HG03103 (cell line): ENCODE data around the gene PTPN2.

Source experiments
- ATAC-seq: cut with Tn5 transposase; IDR thresholded peaks from one replicate; pipeline ENCODE4 v1.9.1; 2021; ENCODE audit warnings: low read depth; ENCODE audit not compliant: unreplicated experiment

The PTPN2 gene

DNA sequence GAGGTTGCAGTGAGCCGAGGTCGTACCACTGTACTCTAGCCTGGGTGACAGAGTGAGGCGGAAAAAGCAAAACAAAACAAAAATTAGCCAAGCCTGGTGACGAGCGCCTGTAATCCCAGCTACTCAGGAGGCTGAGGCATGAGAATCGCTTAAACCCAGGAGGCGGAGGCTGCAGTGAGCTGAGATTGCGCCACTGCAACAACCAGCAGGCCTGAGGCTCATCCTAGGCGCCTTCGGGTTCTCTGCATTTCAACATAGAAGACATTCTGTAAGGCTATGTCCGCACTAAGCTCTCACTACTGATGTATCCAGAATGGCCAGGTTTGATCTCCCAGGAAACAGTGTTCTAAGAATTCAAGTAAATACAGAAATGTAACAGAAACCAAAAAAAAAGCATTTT lies 23.5 kb downstream of the PTPN2 start:
- ATAC-seq, result no peak

GRCh38 chr18:12858991-12859390 lies 25.0 kb downstream of the PTPN2 start:
- ATAC-seq, result no peak

DNA sequence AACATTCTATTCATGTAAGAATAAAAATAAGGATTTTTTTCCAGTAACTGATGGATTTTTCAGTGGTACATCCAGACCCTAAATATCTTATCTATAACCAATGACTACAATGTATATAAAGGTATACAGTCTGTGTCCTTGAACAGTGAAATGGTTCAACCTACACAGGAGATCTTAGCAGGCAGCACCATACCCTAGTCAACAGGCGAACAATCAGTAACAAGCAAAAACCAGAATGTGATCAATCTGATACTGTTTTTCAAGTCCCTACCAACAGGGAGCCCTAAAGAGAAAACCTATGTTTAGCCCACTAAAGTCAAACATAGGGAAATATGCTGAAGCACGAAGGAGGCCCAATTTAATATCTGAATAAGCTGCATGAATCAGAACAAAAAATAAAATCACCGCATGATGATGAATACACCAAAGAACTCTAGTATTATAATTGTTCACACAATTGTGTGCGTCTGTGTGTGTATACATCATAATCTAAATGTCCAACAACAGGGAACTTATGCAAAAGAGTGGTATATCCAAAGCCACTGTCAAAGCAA lies 26.0 kb downstream of the PTPN2 start:
- no peak for ATAC-seq

- no peak for ATAC-seq
Measured at GRCh38 chr18:12857215-12857905, 26.7 kb downstream of the PTPN2 start.

GRCh38 chr18:12855916-12856315 lies 28.1 kb downstream of the PTPN2 start:
- no peak for ATAC-seq

GRCh38 chr18:12852566-12853315 lies 31.3 kb downstream of the PTPN2 start:
- ATAC-seq, result no peak

DNA sequence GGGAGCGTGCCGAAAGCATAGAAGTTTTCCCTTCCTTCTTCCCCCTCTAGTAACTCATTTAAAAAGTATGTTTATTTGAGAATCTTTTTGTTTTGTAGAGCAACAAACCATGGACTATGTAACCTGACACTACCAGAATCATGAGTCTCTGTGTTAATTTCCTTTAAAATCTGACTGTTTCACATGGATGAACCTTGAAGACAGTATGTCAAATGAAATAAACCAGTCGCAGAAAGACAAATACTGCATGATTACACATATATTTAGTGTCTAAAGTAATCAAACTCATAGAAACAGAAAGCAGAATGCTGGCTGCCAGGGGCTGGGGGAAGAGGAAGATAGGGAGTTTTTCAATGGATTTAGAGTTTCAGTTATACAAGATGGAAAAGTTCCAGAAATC lies 32.3 kb downstream of the PTPN2 start:
- ATAC-seq, result no peak

GRCh38 chr18:12849548-12849947 lies 34.5 kb downstream of the PTPN2 start:
- ATAC-seq, result no peak

GRCh38 chr18:12848405-12848804 lies 35.6 kb downstream of the PTPN2 start:
- no peak for ATAC-seq

DNA sequence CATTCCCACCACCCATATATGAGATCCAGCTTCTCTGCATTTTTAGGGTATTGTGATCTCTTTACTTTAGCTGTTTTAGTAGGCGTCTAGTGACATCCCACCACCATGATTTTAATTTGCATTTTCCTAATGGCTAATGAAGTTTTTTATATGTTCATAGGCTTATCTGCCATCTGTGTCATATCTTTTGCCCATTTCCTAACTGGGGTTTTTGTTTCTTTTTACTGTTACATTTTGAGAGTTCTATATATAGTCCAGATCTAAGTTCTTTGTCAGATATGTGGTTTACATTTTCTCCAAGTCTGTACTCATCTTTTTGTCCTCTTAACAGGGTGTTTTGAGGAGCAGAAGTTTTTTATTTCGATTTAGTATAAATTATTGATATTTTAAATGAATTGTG lies 39.6 kb downstream of the PTPN2 start:
- ATAC-seq, result no peak

DNA sequence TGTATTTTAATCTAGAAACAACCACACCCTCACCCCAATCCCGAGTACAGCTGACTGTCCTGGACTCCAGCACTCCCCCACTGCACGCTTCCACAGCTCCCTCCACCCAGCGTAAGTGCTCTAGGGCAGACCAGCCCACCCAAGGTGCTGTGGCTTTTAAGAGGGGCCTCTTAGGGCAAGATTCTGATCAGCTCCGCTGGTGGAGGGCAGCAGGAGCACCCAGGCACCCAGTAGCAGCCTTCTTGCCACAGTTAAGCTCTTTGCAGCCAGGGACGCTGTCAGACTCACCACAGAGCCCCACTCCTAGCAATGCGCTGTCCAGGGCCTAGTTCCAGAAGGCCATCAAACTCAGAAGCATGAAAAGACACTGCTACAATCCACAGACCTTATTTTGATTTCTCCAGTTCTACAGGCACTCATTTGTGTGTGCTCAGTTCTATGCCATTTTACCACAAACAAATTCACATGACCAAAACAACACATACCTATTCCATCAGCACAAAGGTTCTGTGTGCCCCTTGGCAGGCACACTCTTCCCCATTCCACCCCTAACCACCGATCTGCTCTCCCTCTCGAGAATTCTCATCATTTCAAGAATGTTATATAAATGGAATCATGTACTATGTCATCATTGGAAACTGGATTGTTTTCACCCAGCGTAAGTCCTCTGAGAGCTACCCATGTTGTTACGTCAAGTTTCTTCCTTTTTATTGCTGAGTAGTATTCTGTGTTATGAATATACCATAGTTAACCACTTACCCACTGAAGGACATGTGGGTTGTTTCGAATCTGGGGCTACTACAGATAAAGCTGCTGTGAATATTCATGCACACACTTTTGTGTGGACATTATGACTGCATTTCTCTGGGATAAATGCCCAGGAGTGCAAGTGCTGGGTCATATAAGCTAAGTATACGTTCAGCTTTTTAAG lies 40.4 kb downstream of the PTPN2 start:
- no peak for ATAC-seq

GRCh38 chr18:12842459-12843380 lies 41.3 kb downstream of the PTPN2 start:
- ATAC-seq, result no peak

DNA sequence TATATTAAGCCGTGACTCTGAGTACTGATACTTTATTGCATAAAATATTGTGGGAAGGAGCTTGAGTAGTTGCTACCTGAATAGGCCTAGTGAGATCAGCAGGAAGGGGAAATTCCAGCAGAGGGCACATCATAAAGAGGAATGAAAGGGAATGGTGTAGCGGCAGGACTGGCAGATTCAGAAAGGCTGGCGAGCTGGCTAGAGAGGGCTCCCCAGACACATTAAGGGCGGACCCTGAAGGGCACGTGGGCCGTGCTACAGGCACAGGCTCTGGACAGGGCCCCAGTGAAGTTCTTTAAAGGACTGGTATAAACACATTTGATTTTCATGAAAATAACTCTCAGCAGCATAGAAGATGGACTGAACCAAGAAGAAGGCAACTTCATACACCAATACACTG lies 43.0 kb downstream of the PTPN2 start:
- no peak for ATAC-seq

DNA sequence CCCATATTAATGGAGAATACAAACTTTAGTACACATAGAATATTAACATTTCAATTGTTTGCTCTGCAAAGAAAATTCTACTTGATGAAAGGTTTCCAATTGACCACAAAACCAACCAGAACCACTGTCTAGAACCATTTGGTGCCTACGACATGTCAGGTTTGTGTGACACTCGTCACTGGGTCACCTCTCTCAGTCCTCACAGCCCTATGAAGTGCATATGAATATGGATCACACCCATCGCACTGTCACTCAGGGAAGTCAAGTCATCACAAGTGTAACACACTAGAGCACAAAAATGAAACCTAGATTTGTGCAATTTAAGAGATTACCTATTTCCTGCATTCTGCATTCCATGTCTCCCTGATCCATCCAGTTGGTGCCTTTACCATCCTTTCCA lies 43.7 kb downstream of the PTPN2 start:
- no peak for ATAC-seq

DNA sequence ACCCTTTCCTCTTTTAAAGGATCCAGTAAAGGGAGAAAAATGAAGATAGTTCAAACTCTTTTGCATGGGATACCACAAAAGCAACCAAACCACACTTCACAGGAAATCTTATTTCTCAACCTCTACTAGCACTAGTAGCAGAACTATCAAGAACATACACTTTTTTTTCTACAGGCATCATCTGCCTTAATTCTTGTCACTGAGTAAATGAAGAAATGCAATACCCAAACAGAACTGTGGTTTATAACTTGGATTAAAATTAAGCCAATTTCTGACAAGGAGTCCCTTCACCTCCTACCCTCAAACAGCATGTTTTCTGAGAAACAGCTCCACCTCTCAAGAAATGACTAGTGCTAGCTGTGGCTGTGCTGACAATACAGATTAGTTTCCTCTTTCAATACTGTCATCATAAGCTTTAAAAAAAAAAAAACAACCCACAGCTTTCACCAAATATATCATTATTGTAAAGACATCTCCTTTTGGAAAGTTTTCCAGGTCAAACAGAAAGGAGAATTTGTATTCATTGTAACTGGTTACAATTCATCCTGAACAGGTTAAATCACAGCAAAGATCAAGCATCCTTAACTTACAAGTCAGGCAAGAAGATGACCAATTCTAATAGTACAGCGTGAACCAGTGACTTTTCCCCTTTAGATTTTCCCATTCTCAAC lies 44.4 kb downstream of the PTPN2 start:
- ATAC-seq, result peak; percentile 68

GRCh38 chr18:12839057-12839525 lies 44.9 kb downstream of the PTPN2 start:
- peak; percentile 50 for ATAC-seq

DNA sequence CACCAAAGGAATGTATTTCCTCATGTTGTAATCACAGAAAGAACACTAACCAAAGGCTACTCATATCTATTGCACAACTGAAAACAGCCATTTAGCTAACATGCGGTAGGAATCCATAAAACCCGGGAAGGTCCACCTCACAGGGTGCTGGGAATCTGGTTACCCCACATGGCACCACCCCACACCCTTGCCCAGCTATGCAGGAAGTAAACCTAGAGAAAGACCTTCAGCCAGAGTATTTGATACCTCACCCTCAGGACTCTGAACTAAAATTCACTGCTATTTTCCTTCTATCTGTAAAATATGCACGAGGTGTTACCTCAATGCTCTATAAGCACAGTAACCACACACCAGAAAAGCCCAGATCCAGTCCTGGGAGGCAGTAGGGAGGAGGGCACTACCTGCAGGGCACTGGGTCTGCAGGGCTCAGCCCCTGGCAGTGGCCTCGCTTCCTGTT lies 45.8 kb downstream of the PTPN2 start:
- ATAC-seq, result no peak

- no peak for ATAC-seq
Measured at GRCh38 chr18:12837747-12838146, 46.3 kb downstream of the PTPN2 start.

- ATAC-seq, result no peak
Measured at GRCh38 chr18:12836551-12836950, 47.5 kb downstream of the PTPN2 start.
